OCI-LY7 (cell line): ENCODE data around the gene HOXC4. TPM values are rescaled to one million over a fixed set of nuclear protein-coding genes. Genes with fewer than 3 reads are reported as not detected.

Experiments
- BruUV-seq: library from RNA; stranded (reverse); fragments of 400-500 nt; replicated peaks from 2 replicates; lab custom pipeline; 2021; lab: Mats Ljungman, UMichigan
- CTCF ChIA-PET: fragments of 300-600 bp; sonication (Branson Sonifier 250); formaldehyde crosslinking; loops from one replicate; lab custom pipeline; 2022; ENCODE audit warnings: antibody characterized with exemption; ENCODE audit not compliant: unreplicated experiment; lab: Charles Lee
- POLR2A ChIA-PET: fragments of 300-600 bp; sonication (Branson Sonifier 250); formaldehyde crosslinking; loops from one replicate; lab custom pipeline; 2022; ENCODE audit warnings: antibody characterized with exemption; lab: Charles Lee
- DNase-seq: peaks from one replicate; pipeline ENCODE4 v3.0.0-alpha.2; 2015; ENCODE audit warnings: low spot score
- H2AFZ ChIP-seq: fragments of 200-600 bp; sonication (generic), shearing (Covaris generic); 2 replicates; pipeline ENCODE4 v1.6.1; 2014; ENCODE audit warnings: mild to moderate bottlenecking, antibody characterized with exemption, low read length, moderate library complexity
- H3K27ac ChIP-seq: fragments of 200-600 bp; sonication (generic); 2 replicates; pipeline ENCODE4 v1.5.1; 2014; ENCODE audit warnings: mixed run types, low read depth, mild to moderate bottlenecking, moderate library complexity, low read length, inconsistent platforms; ENCODE audit not compliant: poor library complexity, severe bottlenecking
- H3K36me3 ChIP-seq: fragments of 200-600 bp; sonication (generic); 2 replicates; pipeline ENCODE4 v1.6.1; 2014; ENCODE audit warnings: mild to moderate bottlenecking, antibody characterized with exemption, low read length, moderate library complexity, mixed read lengths; ENCODE audit not compliant: insufficient read depth
- H3K4me1 ChIP-seq: fragments of 200-600 bp; sonication (generic); 2 replicates; pipeline ENCODE4 v1.5.1; 2014; ENCODE audit warnings: mild to moderate bottlenecking, low read length; ENCODE audit not compliant: insufficient read depth, poor library complexity, severe bottlenecking
- H3K4me2 ChIP-seq: fragments of 200-600 bp; sonication (generic); 2 replicates; pipeline ENCODE4 v1.6.1; 2014; ENCODE audit warnings: mild to moderate bottlenecking, low read length
- H3K4me3 ChIP-seq: fragments of 200-600 bp; sonication (generic); 2 replicates; pipeline ENCODE4 v1.5.1; 2014; ENCODE audit warnings: mild to moderate bottlenecking, low read depth, low read length; ENCODE audit not compliant: poor library complexity, severe bottlenecking
- H3K79me2 ChIP-seq: fragments of 200-600 bp; sonication (generic); 2 replicates; pipeline ENCODE4 v1.6.1; 2016; ENCODE audit warnings: low read depth, mild to moderate bottlenecking, low read length, moderate library complexity, mixed read lengths; ENCODE audit not compliant: insufficient read depth
- H3K9me2 ChIP-seq: fragments of 200-600 bp; sonication (generic); 2 replicates; pipeline ENCODE4 v1.6.1; 2016; ENCODE audit warnings: mild to moderate bottlenecking, low read length, mixed read lengths; ENCODE audit not compliant: insufficient read depth
- H3K9me3 ChIP-seq: fragments of 200-600 bp; sonication (generic); 2 replicates; pipeline ENCODE4 v1.6.1; 2014; ENCODE audit warnings: mild to moderate bottlenecking, mixed run types, low read length, mixed read lengths
- H4K20me1 ChIP-seq: fragments of 200-600 bp; sonication (generic); 2 replicates; pipeline ENCODE4 v1.6.1; 2014; ENCODE audit warnings: mild to moderate bottlenecking, antibody characterized with exemption, low read length, moderate library complexity, mixed read lengths; ENCODE audit not compliant: insufficient read depth
- CTCF ChIP-seq: fragments of 200-600 bp; sonication (generic); conservative IDR thresholded peaks from 2 replicates; pipeline ENCODE4 v1.5.1; 2014; ENCODE audit warnings: mild to moderate bottlenecking, antibody characterized with exemption, low read length, moderate library complexity, mixed read lengths
- EZH2phosphoT487 ChIP-seq: fragments of 200-600 bp; sonication (generic); IDR thresholded peaks from 2 replicates; pipeline ENCODE4 v1.6.1; 2018; ENCODE audit warnings: low read depth, borderline replicate concordance, mild to moderate bottlenecking, mixed run types, antibody characterized with exemption, low read length, moderate library complexity, mixed read lengths
- intact Hi-C: fragments of 100-400 bp; cut with micrococcal nuclease; formaldehyde crosslinking; loops from one replicate; pipeline ENCODE4 v1.10.0; 2022; ENCODE audit not compliant: unreplicated experiment
- total RNA-seq, 2 experiments: library from RNA; depleted of rRNA in 1 of 2; stranded (reverse); fragments of >200 nt in 1 of 2; shearing (Covaris generic) in 1 of 2; gene quantifications; 2 replicates each; pipeline ENCODE4 v1.2.3, GENCODE V29; 2014 to 2022

The HOXC4 gene
- total RNA-seq, 2 experiments from 2014 or later = 7.1 to 20.0 TPM

GRCh38 chr12:54030442-54030801 is 23.2 kb upstream of the HOXC4 start:
- no TSS peak for BruUV-seq
- no peaks in the 10 kb centered on the region for H3K9me3 ChIP-seq
- peaks cover 47% of the 10 kb centered on the region for H3K4me1 ChIP-seq

GRCh38 chr12:54030889-54031471 is 22.7 kb upstream of the HOXC4 start:
- Histone ChIP-seq H3K9me3 (no peaks in the 10 kb centered on the region), H3K27ac (no peak overlapping the region), H3K36me3 (no peaks in the 10 kb centered on the region), H3K4me2 (no peak overlapping the region), H4K20me1 (no peaks in the 10 kb centered on the region), H3K79me2 (no peaks in the 10 kb centered on the region), H2AFZ (no peak overlapping the region), H3K4me1 (peaks cover 47% of the 10 kb centered on the region), H3K4me3 (no peak overlapping the region), H3K9me2 (no peaks in the 10 kb centered on the region)
- BruUV-seq = no TSS peak
- ChIA-PET CTCF (interaction anchor here (0.8 to 0.9 kb wide), 2 partner anchors 14 to 21 kb away, joined by 3 to 4 read pairs; no protein-coding TSS in a partner anchor), POLR2A (no interaction called here)
- TF ChIP-seq EZH2phosphoT487 (no peak), CTCF (no peak)
- intact Hi-C loops = no loop called here
- no peak for DNase-seq

More at GRCh38 chr12:54030442-54030801, 23.2 kb upstream of the HOXC4 start:
- Histone ChIP-seq H3K9me2 (no peaks in the 10 kb centered on the region), H4K20me1 (no peaks in the 10 kb centered on the region), H3K4me3 (no peak overlapping the region), H3K79me2 (no peaks in the 10 kb centered on the region), H3K36me3 (no peaks in the 10 kb centered on the region), H3K27ac (no peak overlapping the region), H3K4me2 (no peak overlapping the region), H2AFZ (no peak overlapping the region)
- CTCF ChIA-PET = interaction anchor here (0.9 kb wide), 1 partner anchor 22 kb away, joined by 4 read pairs; no protein-coding TSS in a partner anchor
- intact Hi-C loops = no loop called here
- no peak for TF ChIP-seq EZH2phosphoT487
- no peak for TF ChIP-seq CTCF
- DNase-seq = no peak
- POLR2A ChIA-PET = no interaction called here

- no peak overlapping the region for H2AFZ ChIP-seq
- H3K36me3 ChIP-seq = no peaks in the 10 kb centered on the region
- no TSS peak for BruUV-seq
- peaks cover 47% of the 10 kb centered on the region for H3K4me1 ChIP-seq
- no peaks in the 10 kb centered on the region for H4K20me1 ChIP-seq
- intact Hi-C loops = no loop called here
- DNase-seq = no peak
- no peak overlapping the region for H3K4me2 ChIP-seq
- CTCF ChIA-PET = interaction anchor here (0.8 to 1.4 kb wide), 4 partner anchors 14 to 171 kb away, joined by 3 to 10 read pairs (median 6); no protein-coding TSS in a partner anchor
- H3K9me3 ChIP-seq = no peaks in the 10 kb centered on the region
- TF ChIP-seq CTCF (no peak), EZH2phosphoT487 (no peak)
- no peaks in the 10 kb centered on the region for H3K79me2 ChIP-seq
- H3K27ac ChIP-seq = no peak overlapping the region
- H3K9me2 ChIP-seq = no peaks in the 10 kb centered on the region
- POLR2A ChIA-PET = interaction anchor here (1.3 to 1.8 kb wide), 2 partner anchors 159 to 170 kb away, joined by 4 to 9 read pairs; no protein-coding TSS in a partner anchor
- H3K4me3 ChIP-seq = no peak overlapping the region
Observed at GRCh38 chr12:54031480-54031879, 22.2 kb upstream of the HOXC4 start.
